IMR-90 (cell line): Measurements from ENCODE around the gene WDR46. TPM values are rescaled to one million over a fixed set of nuclear protein-coding genes. Genes with fewer than 3 reads are reported as not detected.

Source experiments
- ATAC-seq: fragments of 200-7000 bp; cut with Tn5 transposase; 2 replicates; pipeline ENCODE4 v1.9.1; 2020; ENCODE audit warnings: low read depth, mild to moderate bottlenecking, moderate library complexity
- BruUV-seq: library from RNA; stranded (reverse); fragments of 400-500 nt; replicated peaks from 2 replicates; lab custom pipeline; 2021; lab: Mats Ljungman, UMichigan
- CTCF ChIA-PET: fragments of 300-600 bp; formaldehyde crosslinking; extraction: SDS; loops from one replicate; lab custom pipeline; 2021; ENCODE audit warnings: antibody characterized with exemption; lab: Yijun Ruan, JAX
- POLR2A ChIA-PET: fragments of 300-600 bp; sonication (Branson Sonifier 250); formaldehyde crosslinking; loops from one replicate; lab custom pipeline; 2022; ENCODE audit warnings: antibody characterized with exemption; ENCODE audit not compliant: unreplicated experiment; lab: Charles Lee
- DNase-seq: peaks from one replicate; pipeline ENCODE4 v3.0.0; 2013
- H2AFZ ChIP-seq: replicated peaks from 2 replicates; pipeline ENCODE3; 2013; ENCODE audit warnings: low read length, mild to moderate bottlenecking; ENCODE audit not compliant: poor library complexity
- H2AK5ac ChIP-seq: 2 replicates; pipeline ENCODE4 v1.6.1; 2013; ENCODE audit warnings: low read depth, low read length, inconsistent platforms
- H2AK9ac ChIP-seq: replicated peaks from 2 replicates; pipeline ENCODE3; 2013; ENCODE audit warnings: mild to moderate bottlenecking, low read depth, low read length, moderate library complexity; ENCODE audit not compliant: poor library complexity
- H2BK120ac ChIP-seq: 2 replicates; pipeline ENCODE4 v1.6.1; 2013; ENCODE audit warnings: low read depth, low read length, inconsistent platforms
- H2BK15ac ChIP-seq: 3 replicates; pipeline ENCODE4 v1.6.1; 2013; ENCODE audit warnings: low read depth, low read length, inconsistent platforms
- H2BK20ac ChIP-seq: 2 replicates; pipeline ENCODE4 v1.6.1; 2013; ENCODE audit warnings: low read depth, mild to moderate bottlenecking, inconsistent platforms, low read length, moderate library complexity
- H2BK5ac ChIP-seq: 2 replicates; pipeline ENCODE4 v1.6.1; 2013; ENCODE audit warnings: mild to moderate bottlenecking, low read depth, low read length, inconsistent platforms; ENCODE audit not compliant: poor library complexity, severe bottlenecking
- H3K14ac ChIP-seq: replicated peaks from 2 replicates; pipeline ENCODE4 v1.6.1; 2013; ENCODE audit warnings: low read depth, low read length, inconsistent platforms
- H3K18ac ChIP-seq: 2 replicates; pipeline ENCODE4 v1.6.1; 2013; ENCODE audit warnings: low read depth, low read length, control low read depth
- H3K23ac ChIP-seq: 2 replicates; pipeline ENCODE4 v1.6.1; 2013; ENCODE audit warnings: low read depth, low read length, inconsistent platforms
- H3K27ac ChIP-seq: 2 replicates; pipeline ENCODE4 v1.5.1; 2013; ENCODE audit warnings: mild to moderate bottlenecking, control low read depth, low read length; ENCODE audit not compliant: insufficient read depth
- H3K27me3 ChIP-seq: 2 replicates; pipeline ENCODE4 v1.6.1; 2013; ENCODE audit warnings: low read length; ENCODE audit not compliant: control insufficient read depth, insufficient read depth
- H3K36me3 ChIP-seq: 2 replicates; pipeline ENCODE4 v1.6.1; 2013; ENCODE audit warnings: low read length, mixed read lengths; ENCODE audit not compliant: control insufficient read depth, insufficient read depth
- H3K4ac ChIP-seq: 2 replicates; pipeline ENCODE4 v1.6.1; 2013; ENCODE audit warnings: low read depth, low read length, inconsistent platforms
- H3K4me1 ChIP-seq: 2 replicates; pipeline ENCODE4 v1.6.1; 2013; ENCODE audit warnings: low read length, mixed read lengths; ENCODE audit not compliant: control insufficient read depth, insufficient read depth
- H3K4me2 ChIP-seq: 2 replicates; pipeline ENCODE4 v1.6.1; 2013; ENCODE audit warnings: low read depth, mild to moderate bottlenecking, control low read depth, low read length, moderate library complexity
- H3K4me3 ChIP-seq: 2 replicates; pipeline ENCODE4 v1.5.1; 2013; ENCODE audit warnings: low read depth, mild to moderate bottlenecking, control low read depth, low read length, moderate library complexity; ENCODE audit not compliant: insufficient read depth
- H3K56ac ChIP-seq: 2 replicates; pipeline ENCODE4 v1.6.1; 2013; ENCODE audit warnings: low read length, inconsistent platforms; ENCODE audit not compliant: insufficient read depth; ENCODE audit errors: extremely low read depth
- H3K79me1 ChIP-seq, 2 experiments: 2 replicates each; pipeline ENCODE4 v1.6.1; 2013; ENCODE audit warnings: low read length in 2 of 2, inconsistent platforms in 1 of 2, low read depth in 1 of 2
- H3K9ac ChIP-seq: 2 replicates; pipeline ENCODE4 v1.6.1; 2013; ENCODE audit warnings: low read depth, low read length, control low read depth
- H3K9me1 ChIP-seq: 2 replicates; pipeline ENCODE4 v1.6.1; 2013; ENCODE audit warnings: low read length, inconsistent platforms; ENCODE audit not compliant: insufficient read depth
- H3K9me3 ChIP-seq: 2 replicates; pipeline ENCODE4 v1.6.1; 2013; ENCODE audit warnings: low read length; ENCODE audit not compliant: control insufficient read depth, insufficient read depth
- H4K20me1 ChIP-seq: 2 replicates; pipeline ENCODE4 v1.6.1; 2013; ENCODE audit warnings: low read length, inconsistent platforms; ENCODE audit not compliant: insufficient read depth
- H4K5ac ChIP-seq: 2 replicates; pipeline ENCODE4 v1.6.1; 2013; ENCODE audit warnings: mild to moderate bottlenecking, low read depth, low read length, control low read depth
- H4K8ac ChIP-seq, 2 experiments: 2 replicates each; pipeline ENCODE4 v1.6.1; 2013; ENCODE audit warnings: low read depth in 2 of 2, low read length in 2 of 2, control low read depth in 1 of 2, inconsistent platforms in 1 of 2
- H4K91ac ChIP-seq: 2 replicates; pipeline ENCODE4 v1.6.1; 2013; ENCODE audit warnings: low read depth, low read length, inconsistent platforms; ENCODE audit not compliant: insufficient read depth
- CEBPB ChIP-seq: IDR thresholded peaks from 2 replicates; pipeline ENCODE4 v1.6.1; 2012; ENCODE audit warnings: low read depth, low read length, improper control_type of control experiment
- CTCF ChIP-seq: conservative IDR thresholded peaks from 2 replicates; pipeline ENCODE4 v1.5.1; 2012; ENCODE audit warnings: mild to moderate bottlenecking, low read depth, low read length, improper control_type of control experiment
- FOS ChIP-seq: fragments of 150-350 bp; IDR thresholded peaks from 2 replicates; pipeline ENCODE4 v1.6.1; 2016; ENCODE audit warnings: low read depth, low read length
- NFE2L2 ChIP-seq: fragments of 150-350 bp; IDR thresholded peaks from 2 replicates; pipeline ENCODE4 v1.6.1; 2016; ENCODE audit warnings: low read depth, mild to moderate bottlenecking, low read length
- POLR2A ChIP-seq: IDR thresholded peaks from 2 replicates; pipeline ENCODE4 v1.6.1; 2012; ENCODE audit warnings: mild to moderate bottlenecking, low read depth, low read length
- RCOR1 ChIP-seq: IDR thresholded peaks from 2 replicates; pipeline ENCODE4 v1.6.1; 2012; ENCODE audit warnings: mild to moderate bottlenecking, low read length, improper control_type of control experiment; ENCODE audit not compliant: insufficient replicate concordance
- RFX5 ChIP-seq: IDR thresholded peaks from 2 replicates; pipeline ENCODE4 v1.8.0; 2012; ENCODE audit warnings: low read depth, mild to moderate bottlenecking, low read length, moderate library complexity
- WGBS, 2 experiments: methylation state at CpG; one replicate each; pipeline versions ENCODE4 v1.1.5 to v1.1.7; 2013; ENCODE audit warnings: missing lambda C conversion rate in 2 of 2; ENCODE audit not compliant: insufficient read length in 1 of 2; ENCODE audit errors: extremely low coverage in 2 of 2; 5-methylcytosine and 5-hydroxymethylcytosine counted together
- dilution Hi-C: fragments of 300-500 bp; cut with HindIII; formaldehyde crosslinking; loops from one replicate; pipeline ENCODE4 v1.14.3; 2018; ENCODE audit warnings: low sequenced_read_pairs; ENCODE audit not compliant: unreplicated experiment
- in situ Hi-C: fragments of 300-500 bp; cut with MboI; formaldehyde crosslinking; loops from 3 replicates; pipeline ENCODE4 v1.14.3; 2019; ENCODE audit warnings: low sequenced_read_pairs, inconsistent platforms, mixed read lengths
- intact Hi-C: fragments of 100-400 bp; cut with micrococcal nuclease; formaldehyde crosslinking; loops from 2 replicates; pipeline ENCODE4 v1.10.0; 2022
- polyA plus RNA-seq, 3 experiments: library from polyadenylated mRNA; depleted of rRNA; stranded (reverse); fragments of >200 nt; gene quantifications; 2 replicates each; pipeline ENCODE4 v1.2.3, GENCODE V29; 2012; ENCODE audit warnings: low replicate concordance in 1 of 3
- total RNA-seq: library from RNA; depleted of rRNA; stranded (reverse); fragments of >200 nt; gene quantifications from 2 replicates; pipeline ENCODE4 v1.2.3, GENCODE V29; 2012

WDR46 gene
- total and polyA plus RNA-seq, 2 of the 4 experiments (the other 2 are of a cell fraction) = 73.8 to 81.6 TPM

- Histone ChIP-seq H2AK9ac (peak overlapping the region; percentile 59), H3K4ac (peak overlapping the region; percentile 85), H3K36me3 (peaks cover 28% of the 10 kb centered on the region), H4K91ac (no peak overlapping the region; the same call in 1 of the 2 replicates), H3K9ac (peak overlapping the region; percentile 47), H3K4me3 (no peak overlapping the region), H2BK20ac (0 out of 2 replicates have a peak overlapping the region, but pooled peaks have one; percentile 33), H3K14ac (peak overlapping the region; percentile 65), H3K56ac (no peak overlapping the region), H3K4me1 (peaks cover 35% of the 10 kb centered on the region), H4K20me1 (peaks cover 10% of the 10 kb centered on the region), H2BK120ac (peak overlapping the region; percentile 76; the same call in 1 of the 2 replicates), H2BK15ac (peak overlapping the region; percentile 30; the same call in 1 of the 3 replicates), H4K5ac (no peak overlapping the region), H2AFZ (no peak overlapping the region), H2AK5ac (peak overlapping the region; percentile 96), H3K9me3 (no peaks in the 10 kb centered on the region), H3K27me3 (no peaks in the 10 kb centered on the region), H3K23ac (peak overlapping the region; percentile 71; the same call in 1 of the 2 replicates), H3K18ac (no peak overlapping the region), H2BK5ac (peak overlapping the region; percentile 97), H3K79me1 (peaks cover 34 to 74% of the 10 kb centered on the region in 2 experiments), H3K9me1 (peaks cover 23% of the 10 kb centered on the region), H3K4me2 (peak overlapping the region; percentile 69), H3K27ac (peak overlapping the region; percentile 98), H4K8ac (peak overlapping the region; percentile 16 to 40; a peak in 2 of 4 replicates)
- POLR2A ChIA-PET = interaction anchor here (0.6 to 1.5 kb wide), 4 partner anchors 29 to 105 kb away, joined by 3 to 11 read pairs (median 6); partner anchors contain the start of genes PFDN6 and WDR46
- no TSS peak for BruUV-seq
- no CpG with 5 or more reads among the region's 8 CpGs for WGBS, 2 experiments
- CTCF ChIA-PET = no interaction called here
- intact Hi-C loops = no loop called here
- DNase-seq (no peak), ATAC-seq (no peak)
- dilution Hi-C loops = no loop called here
- no peak for TF ChIP-seq RFX5
- no peak for TF ChIP-seq NFE2L2
- no peak for TF ChIP-seq CTCF
- TF ChIP-seq CEBPB = no peak
- TF ChIP-seq POLR2A = no peak
- TF ChIP-seq RCOR1 = no peak
- no peak for TF ChIP-seq FOS
- in situ Hi-C loops = no loop called here
Measured at GRCh38 chr6:33318426-33319073, 29.5 kb upstream of the WDR46 start.
